WTC11 (cell line): Measurements from ENCODE around the gene LRRC10B. TPM values are rescaled to one million over a fixed set of nuclear protein-coding genes. Genes with fewer than 3 reads are reported as not detected.
A peak's percentile ranks its signal among the peaks of the same experiment; 100 is the strongest.

Source experiments
- ATAC-seq: fragments of 200-7000 bp; cut with Tn5 transposase; 2 replicates; pipeline ENCODE4 v1.10.0; 2021; ENCODE audit warnings: mild to moderate bottlenecking, moderate library complexity
- CTCF ChIA-PET: fragments of 300-600 bp; sonication (Branson Sonifier 250); formaldehyde crosslinking; loops from one replicate; lab custom pipeline; 2021; ENCODE audit warnings: antibody characterized with exemption; lab: Charles Lee
- POLR2A ChIA-PET: fragments of 350-600 bp; sonication (Branson Sonifier 250); formaldehyde crosslinking; loops from one replicate; lab custom pipeline; 2021; ENCODE audit warnings: antibody characterized with exemption; lab: Charles Lee
- DNase-seq: peaks from one replicate; pipeline ENCODE4 v3.0.0; 2021; ENCODE audit warnings: low spot score
- H3K27ac Mint-ChIP-seq: 2 replicates; pipeline ENCODE4 v1.8.0; 2021; ENCODE audit warnings: mixed read lengths
- H3K27me3 Mint-ChIP-seq: 2 replicates; pipeline ENCODE4 v1.8.0; 2021; ENCODE audit warnings: low read depth, mild to moderate bottlenecking, moderate library complexity, mixed read lengths
- H3K36me3 Mint-ChIP-seq: 2 replicates; pipeline ENCODE4 v1.8.0; 2021; ENCODE audit warnings: mixed read lengths
- H3K4me1 Mint-ChIP-seq: 2 replicates; pipeline ENCODE4 v1.8.0; 2022; ENCODE audit warnings: mixed read lengths
- H3K4me3 Mint-ChIP-seq: 2 replicates; pipeline ENCODE4 v1.8.0; 2021; ENCODE audit warnings: mild to moderate bottlenecking, moderate library complexity, mixed read lengths
- H3K9me3 Mint-ChIP-seq: 2 replicates; pipeline ENCODE4 v1.8.0; 2021; ENCODE audit warnings: mixed read lengths
- ATF1 ChIP-seq: sonication (generic); formaldehyde crosslinking; IDR thresholded peaks from 2 replicates; pipeline ENCODE4 v1.8.1; 2023; ENCODE audit warnings: mild to moderate bottlenecking, moderate library complexity, missing genetic modification reagents
- ATF2 ChIP-seq: sonication (generic); formaldehyde crosslinking; IDR thresholded peaks from 2 replicates; pipeline ENCODE4 v1.8.1; 2022; ENCODE audit warnings: low read depth, missing genetic modification reagents, borderline replicate concordance
- ATF6 ChIP-seq: sonication (generic); formaldehyde crosslinking; IDR thresholded peaks from 2 replicates; pipeline ENCODE4 v1.8.1; 2023; ENCODE audit warnings: mild to moderate bottlenecking, missing genetic modification reagents
- CREB1 ChIP-seq: sonication (generic); formaldehyde crosslinking; IDR thresholded peaks from 2 replicates; pipeline ENCODE4 v1.8.0; 2023; ENCODE audit warnings: mild to moderate bottlenecking, missing genetic modification reagents
- EMX1 ChIP-seq: fragments of 250-450 bp; sonication (Bioruptor Pico); IDR thresholded peaks from 2 replicates; pipeline ENCODE4 v1.8.0; 2021; ENCODE audit warnings: mild to moderate bottlenecking
- GABPB1 ChIP-seq: sonication (generic); formaldehyde crosslinking; IDR thresholded peaks from 2 replicates; pipeline ENCODE4 v1.8.1; 2023; ENCODE audit warnings: mild to moderate bottlenecking, missing genetic modification reagents
- GRHL2 ChIP-seq: fragments of 250-450 bp; sonication (Bioruptor Pico); IDR thresholded peaks from 2 replicates; pipeline ENCODE4 v1.8.0; 2022; ENCODE audit warnings: mild to moderate bottlenecking, moderate library complexity; ENCODE audit not compliant: insufficient replicate concordance, severe bottlenecking
- JAZF1 ChIP-seq: fragments of 250-450 bp; sonication (Bioruptor Pico); IDR thresholded peaks from 2 replicates; pipeline ENCODE4 v1.9.0; 2021; ENCODE audit warnings: moderate library complexity, mild to moderate bottlenecking, inconsistent platforms
- MXD4 ChIP-seq: fragments of 250-450 bp; sonication (Bioruptor Pico); IDR thresholded peaks from 2 replicates; pipeline ENCODE4 v1.8.0; 2021; ENCODE audit warnings: mild to moderate bottlenecking, moderate library complexity, borderline replicate concordance
- NFATC4 ChIP-seq: fragments of 250-450 bp; sonication (Bioruptor Pico); IDR thresholded peaks from 2 replicates; pipeline ENCODE4 v1.9.0; 2021; ENCODE audit warnings: mild to moderate bottlenecking
- NFE2L1 ChIP-seq: sonication (generic); formaldehyde crosslinking; IDR thresholded peaks from 2 replicates; pipeline ENCODE4 v1.8.1; 2023; ENCODE audit warnings: missing genetic modification reagents
- NFYB ChIP-seq: sonication (generic); formaldehyde crosslinking; conservative IDR thresholded peaks from 2 replicates; pipeline ENCODE4 v1.8.0; 2022; ENCODE audit warnings: low read depth, missing genetic modification reagents
- NR2C2 ChIP-seq: sonication (generic); formaldehyde crosslinking; IDR thresholded peaks from 2 replicates; pipeline ENCODE4 v1.8.0; 2022; ENCODE audit warnings: mild to moderate bottlenecking, missing genetic modification reagents
- NR3C1 ChIP-seq: sonication (generic); formaldehyde crosslinking; conservative IDR thresholded peaks from 2 replicates; pipeline ENCODE4 v1.8.1; 2023; ENCODE audit warnings: low read depth, mild to moderate bottlenecking, missing genetic modification reagents
- OVOL2 ChIP-seq: fragments of 250-450 bp; sonication (Bioruptor Pico); IDR thresholded peaks from 2 replicates; pipeline ENCODE4 v1.9.0; 2021; ENCODE audit warnings: mild to moderate bottlenecking, borderline replicate concordance
- RELA ChIP-seq: sonication (generic); formaldehyde crosslinking; IDR thresholded peaks from 2 replicates; pipeline ENCODE4 v1.8.1; 2022; ENCODE audit warnings: missing genetic modification reagents, mild to moderate bottlenecking, borderline replicate concordance
- SOX15 ChIP-seq: fragments of 250-450 bp; sonication (Bioruptor Pico); IDR thresholded peaks from 2 replicates; pipeline ENCODE4 v1.9.0; 2021; ENCODE audit warnings: mild to moderate bottlenecking
- TCF7 ChIP-seq: sonication (generic); formaldehyde crosslinking; IDR thresholded peaks from 2 replicates; pipeline ENCODE4 v1.8.0; 2022; ENCODE audit warnings: mild to moderate bottlenecking, low read depth, missing genetic modification reagents, moderate library complexity
- USF2 ChIP-seq: sonication (generic); formaldehyde crosslinking; IDR thresholded peaks from 2 replicates; pipeline ENCODE4 v1.8.1; 2023; ENCODE audit warnings: mild to moderate bottlenecking, missing genetic modification reagents, moderate library complexity
- ZNF121 ChIP-seq: sonication (generic); formaldehyde crosslinking; IDR thresholded peaks from 2 replicates; pipeline ENCODE4 v1.8.0; 2023; ENCODE audit warnings: missing genetic modification reagents
- ZNF138 ChIP-seq: sonication (generic); formaldehyde crosslinking; conservative IDR thresholded peaks from 2 replicates; pipeline ENCODE4 v1.8.1; 2022; ENCODE audit warnings: mild to moderate bottlenecking, moderate library complexity, missing genetic modification reagents
- ZNF232 ChIP-seq: sonication (generic); formaldehyde crosslinking; IDR thresholded peaks from 2 replicates; pipeline ENCODE4 v1.8.0; 2022; ENCODE audit warnings: mild to moderate bottlenecking, missing genetic modification reagents
- ZNF263 ChIP-seq: sonication (generic); formaldehyde crosslinking; IDR thresholded peaks from 2 replicates; pipeline ENCODE4 v1.8.1; 2022; ENCODE audit warnings: low read depth, mild to moderate bottlenecking, moderate library complexity, missing genetic modification reagents
- ZNF396 ChIP-seq: fragments of 250-450 bp; sonication (Bioruptor Pico); IDR thresholded peaks from 2 replicates; pipeline ENCODE4 v1.8.0; 2021; ENCODE audit warnings: mild to moderate bottlenecking, moderate library complexity, borderline replicate concordance
- ZNF512 ChIP-seq: sonication (generic); formaldehyde crosslinking; IDR thresholded peaks from 2 replicates; pipeline ENCODE4 v1.8.1; 2022; ENCODE audit warnings: missing genetic modification reagents, borderline replicate concordance
- total RNA-seq: library from RNA; stranded (reverse); gene quantifications from 3 replicates; pipeline ENCODE4 v1.2.3, GENCODE V29; 2021

The LRRC10B gene
- total RNA-seq, 1 experiment from 2014 or later = 1.5 TPM

DNA sequence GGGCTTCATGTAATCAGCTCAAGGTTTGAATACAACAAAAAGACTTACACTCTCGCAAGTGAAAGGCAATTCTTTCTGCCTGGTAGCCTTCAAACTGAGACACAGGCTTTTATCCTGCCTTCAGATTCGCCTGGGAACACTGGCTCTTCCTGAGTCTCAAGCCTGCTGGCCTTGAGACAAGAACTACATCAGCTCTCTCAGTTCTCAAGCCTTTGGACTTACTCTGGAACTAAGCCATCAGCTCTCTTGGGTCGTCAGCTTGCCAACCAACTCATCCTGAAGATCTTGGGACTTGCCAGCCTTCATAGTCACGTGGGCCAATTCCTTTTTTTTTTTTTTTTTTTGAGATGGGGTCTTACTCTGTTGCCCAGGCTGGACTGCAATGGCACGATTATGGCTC lies 35.7 kb upstream of the LRRC10B start:
- no peaks in the 10 kb centered on the region for H3K9me3 Mint-ChIP-seq
- no peak overlapping the region for H3K4me3 Mint-ChIP-seq
- CTCF ChIA-PET = interaction anchor here (0.6 to 2.9 kb wide), 9 partner anchors 10 to 191 kb away, joined by 3 to 17 read pairs (median 4); no protein-coding TSS in a partner anchor
- POLR2A ChIA-PET = interaction anchor here (0.6 to 0.7 kb wide), 2 partner anchors 308 to 1384 kb away, joined by 3 to 4 read pairs; no protein-coding TSS in a partner anchor
- peak overlapping the region; percentile 78; the same call in 1 of the 2 replicates for H3K27ac Mint-ChIP-seq
- TF ChIP-seq EMX1 (CRISPR knock-in tag) (no peak), ZNF121 (0 out of 2 replicates have a peak, but pooled peaks have one; percentile 52)
- DNase-seq = no peak
- H3K4me1 Mint-ChIP-seq = peaks cover 4% of the 10 kb centered on the region; the same call in 1 of the 2 replicates
- H3K36me3 Mint-ChIP-seq = peaks cover 14% of the 10 kb centered on the region; the same call in 1 of the 2 replicates
- no peak for ATAC-seq
- H3K27me3 Mint-ChIP-seq = peaks cover 1% of the 10 kb centered on the region; the same call in 1 of the 2 replicates

DNA sequence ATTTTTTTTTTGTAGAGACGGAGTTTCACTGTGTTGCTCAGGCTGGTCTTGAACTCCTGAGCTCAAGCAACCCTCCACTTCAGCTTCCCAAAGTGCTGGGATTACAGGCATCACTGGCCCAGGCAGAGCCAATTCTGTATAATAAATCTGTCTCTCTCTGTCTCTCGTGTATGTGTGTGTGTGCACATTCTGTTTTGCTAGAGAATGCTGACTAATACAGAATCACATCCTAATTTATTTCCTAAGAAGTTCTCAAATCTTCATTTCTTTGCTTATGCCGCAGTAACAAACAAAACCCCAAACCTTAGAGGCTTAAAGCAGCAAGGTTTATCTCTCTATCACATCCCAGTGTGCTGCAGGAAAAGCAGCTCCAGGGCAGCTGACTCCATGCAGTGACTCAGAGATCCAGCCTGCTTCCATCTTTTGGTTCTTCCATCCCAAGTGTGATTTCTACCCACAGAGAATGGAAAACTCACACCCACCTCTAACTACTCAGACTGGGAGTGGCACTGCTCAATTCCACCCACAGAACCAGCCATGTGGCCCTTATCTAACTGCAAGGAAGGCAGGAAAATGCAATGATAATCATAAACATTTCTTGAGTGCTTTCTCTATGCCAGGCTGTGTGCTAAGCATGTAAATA lies 35.1 kb upstream of the LRRC10B start:
- peaks cover 7% of the 10 kb centered on the region for H3K4me1 Mint-ChIP-seq
- H3K36me3 Mint-ChIP-seq = peaks cover 12% of the 10 kb centered on the region; the same call in 1 of the 2 replicates
- TF ChIP-seq NR3C1 (CRISPR knock-in tag) (no peak), CREB1 (no peak), ATF1 (CRISPR knock-in tag) (no peak), ZNF138 (CRISPR knock-in tag) (no peak), ZNF263 (CRISPR knock-in tag) (no peak), RELA (no peak), NFE2L1 (CRISPR knock-in tag) (no peak), GRHL2 (no peak), NFYB (no peak)
- peaks cover 3% of the 10 kb centered on the region; the same call in 1 of the 2 replicates for H3K27me3 Mint-ChIP-seq
- H3K4me3 Mint-ChIP-seq = no peak overlapping the region
- CTCF ChIA-PET = interaction anchor here (0.6 to 2.9 kb wide), 8 partner anchors 9 to 192 kb away, joined by 3 to 17 read pairs (median 4); no protein-coding TSS in a partner anchor
- peak overlapping the region; percentile 17; the same call in 1 of the 2 replicates for H3K27ac Mint-ChIP-seq
- no peaks in the 10 kb centered on the region for H3K9me3 Mint-ChIP-seq
- ATAC-seq = no peak
- DNase-seq = no peak
- POLR2A ChIA-PET = no interaction called here

- no peak for DNase-seq
- Mint-ChIP-seq H3K27ac (0 out of 2 replicates have a peak overlapping the region, but pooled peaks have one; percentile 17), H3K4me1 (peaks cover 7% of the 10 kb centered on the region), H3K9me3 (no peaks in the 10 kb centered on the region), H3K4me3 (no peak overlapping the region), H3K27me3 (peaks cover 3% of the 10 kb centered on the region; the same call in 1 of the 2 replicates), H3K36me3 (peaks cover 12% of the 10 kb centered on the region; the same call in 1 of the 2 replicates)
- ATAC-seq = no peak
- no peak for TF ChIP-seq JAZF1 (CRISPR knock-in tag)
- TF ChIP-seq USF2 (CRISPR knock-in tag) = no peak
- no peak for TF ChIP-seq ATF6
- no peak for TF ChIP-seq SOX15
- no peak for TF ChIP-seq NR2C2 (CRISPR knock-in tag)
- no peak for TF ChIP-seq EMX1 (CRISPR knock-in tag)
- no peak for TF ChIP-seq ZNF512 (CRISPR knock-in tag)
- TF ChIP-seq NFATC4 (CRISPR knock-in tag) = no peak
- no peak for TF ChIP-seq ZNF396 (CRISPR knock-in tag)
- no peak for TF ChIP-seq GABPB1 (CRISPR knock-in tag)
- no peak for TF ChIP-seq ATF2 (CRISPR knock-in tag)
- no peak for TF ChIP-seq NFYB
- no peak for TF ChIP-seq ZNF232 (CRISPR knock-in tag)
- no peak for TF ChIP-seq TCF7 (CRISPR knock-in tag)
- TF ChIP-seq MXD4 (CRISPR knock-in tag) = no peak
- TF ChIP-seq OVOL2 (CRISPR knock-in tag) = no peak
- POLR2A ChIA-PET = no interaction called here
- CTCF ChIA-PET = interaction anchor here (1.2 to 5.9 kb wide), 4 partner anchors 28 to 93 kb away, joined by 3 to 149 read pairs (median 10); no protein-coding TSS in a partner anchor
These were observed 34.4 kb upstream of the LRRC10B start for GRCh38 chr11:61474013-61474643.
